Bronchial epithelial cell (primary cell): ENCODE results near the gene CLCNKB. TPM values are rescaled to one million over a fixed set of nuclear protein-coding genes. Genes with fewer than 3 reads are reported as not detected.
"Not testable (repeated sequence)": the region's sequence is repeated elsewhere in the genome, so short reads cannot be mapped to it uniquely, and the experiment has no call there.

Source experiments
- DNase-seq: peaks from one replicate; pipeline ENCODE4 v3.0.0-alpha.2; 2010; ENCODE audit warnings: low read depth
- FAIRE-seq: peaks from 2 replicates; lab custom pipeline; 2011; peaks lifted over from hg19 to GRCh38; lab: Jason Lieb, UNC
- H3K27me3 ChIP-seq: 2 replicates; pipeline ENCODE4 v1.5.1; 2011; ENCODE audit warnings: low read length; ENCODE audit not compliant: control insufficient read depth, insufficient read depth
- H3K36me3 ChIP-seq: 2 replicates; pipeline ENCODE4 v1.5.1; 2011; ENCODE audit warnings: low read length; ENCODE audit not compliant: control insufficient read depth, insufficient read depth
- H3K4me3 ChIP-seq: 2 replicates; pipeline ENCODE4 v1.5.1; 2011; ENCODE audit warnings: mild to moderate bottlenecking, low read depth, low read length, control low read depth
- total RNA-seq: library from RNA; depleted of rRNA; stranded (reverse); fragments of >200 nt; gene quantifications from 2 replicates; pipeline ENCODE4 v1.2.1, GENCODE V29; 2014
- TF ChIP-seq, protein P1 (sequence below): IDR thresholded peaks from 2 replicates; pipeline ENCODE4 v1.5.1; 2011; ENCODE audit warnings: mild to moderate bottlenecking, moderate library complexity, low read length, control low read depth, inconsistent platforms; ENCODE audit not compliant: insufficient read depth, severe bottlenecking

The CLCNKB gene
- total RNA-seq, 1 donor from 2014 or later = under 0.01 TPM

DNA sequence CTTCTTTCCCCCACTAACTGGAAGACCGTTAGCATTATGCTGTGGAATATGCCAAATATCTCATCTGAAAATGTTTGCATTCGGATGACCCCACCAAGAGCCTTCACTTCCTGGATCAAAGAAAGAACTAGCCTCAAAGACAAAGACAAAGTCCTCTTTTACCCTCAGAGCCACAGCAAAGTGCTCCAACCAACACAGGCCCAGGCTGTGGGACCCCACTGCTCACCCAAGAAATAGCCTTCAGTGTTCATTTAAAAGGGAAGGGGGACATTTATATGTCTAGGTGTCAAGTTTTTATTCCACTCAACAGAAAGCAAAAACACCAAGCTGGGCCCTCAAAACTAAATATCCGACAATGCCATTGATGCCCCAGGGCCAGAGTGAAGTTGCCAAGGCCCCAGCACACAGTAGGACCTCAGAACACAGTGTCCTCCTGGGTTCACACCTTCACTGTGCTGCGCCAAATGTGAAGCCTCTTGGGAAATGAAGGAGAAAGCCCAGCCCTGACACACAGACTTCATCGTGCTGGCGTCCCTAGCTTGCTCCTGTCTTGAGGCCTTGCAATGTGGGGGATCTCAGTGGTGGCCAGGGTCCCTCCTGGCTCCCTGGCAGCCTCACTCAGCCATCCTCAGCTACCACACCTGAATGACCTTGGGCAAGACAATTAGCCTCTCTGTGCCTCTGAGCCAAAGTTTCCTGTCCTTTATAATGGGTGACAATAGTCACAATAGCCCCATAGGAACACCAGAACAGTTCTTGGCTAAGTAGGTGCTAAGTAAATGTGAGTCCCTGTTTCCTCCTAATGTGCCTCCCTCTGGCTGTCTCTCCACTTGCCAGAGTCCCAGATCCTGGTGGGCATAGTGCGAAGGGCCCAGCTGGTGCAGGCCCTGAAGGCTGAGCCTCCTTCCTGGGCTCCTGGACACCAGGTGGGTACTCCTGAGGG, 11.3 kb downstream of the CLCNKB start:
- FAIRE-seq (no peak), DNase-seq (no peak)
- no peaks in the 10 kb centered on the region for H3K36me3 ChIP-seq
- H3K4me3 ChIP-seq = no peak overlapping the region
- H3K27me3 ChIP-seq = peaks cover 2% of the 10 kb centered on the region
- TF ChIP-seq, protein P1, sequence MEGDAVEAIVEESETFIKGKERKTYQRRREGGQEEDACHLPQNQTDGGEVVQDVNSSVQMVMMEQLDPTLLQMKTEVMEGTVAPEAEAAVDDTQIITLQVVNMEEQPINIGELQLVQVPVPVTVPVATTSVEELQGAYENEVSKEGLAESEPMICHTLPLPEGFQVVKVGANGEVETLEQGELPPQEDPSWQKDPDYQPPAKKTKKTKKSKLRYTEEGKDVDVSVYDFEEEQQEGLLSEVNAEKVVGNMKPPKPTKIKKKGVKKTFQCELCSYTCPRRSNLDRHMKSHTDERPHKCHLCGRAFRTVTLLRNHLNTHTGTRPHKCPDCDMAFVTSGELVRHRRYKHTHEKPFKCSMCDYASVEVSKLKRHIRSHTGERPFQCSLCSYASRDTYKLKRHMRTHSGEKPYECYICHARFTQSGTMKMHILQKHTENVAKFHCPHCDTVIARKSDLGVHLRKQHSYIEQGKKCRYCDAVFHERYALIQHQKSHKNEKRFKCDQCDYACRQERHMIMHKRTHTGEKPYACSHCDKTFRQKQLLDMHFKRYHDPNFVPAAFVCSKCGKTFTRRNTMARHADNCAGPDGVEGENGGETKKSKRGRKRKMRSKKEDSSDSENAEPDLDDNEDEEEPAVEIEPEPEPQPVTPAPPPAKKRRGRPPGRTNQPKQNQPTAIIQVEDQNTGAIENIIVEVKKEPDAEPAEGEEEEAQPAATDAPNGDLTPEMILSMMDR = no peak

DNA sequence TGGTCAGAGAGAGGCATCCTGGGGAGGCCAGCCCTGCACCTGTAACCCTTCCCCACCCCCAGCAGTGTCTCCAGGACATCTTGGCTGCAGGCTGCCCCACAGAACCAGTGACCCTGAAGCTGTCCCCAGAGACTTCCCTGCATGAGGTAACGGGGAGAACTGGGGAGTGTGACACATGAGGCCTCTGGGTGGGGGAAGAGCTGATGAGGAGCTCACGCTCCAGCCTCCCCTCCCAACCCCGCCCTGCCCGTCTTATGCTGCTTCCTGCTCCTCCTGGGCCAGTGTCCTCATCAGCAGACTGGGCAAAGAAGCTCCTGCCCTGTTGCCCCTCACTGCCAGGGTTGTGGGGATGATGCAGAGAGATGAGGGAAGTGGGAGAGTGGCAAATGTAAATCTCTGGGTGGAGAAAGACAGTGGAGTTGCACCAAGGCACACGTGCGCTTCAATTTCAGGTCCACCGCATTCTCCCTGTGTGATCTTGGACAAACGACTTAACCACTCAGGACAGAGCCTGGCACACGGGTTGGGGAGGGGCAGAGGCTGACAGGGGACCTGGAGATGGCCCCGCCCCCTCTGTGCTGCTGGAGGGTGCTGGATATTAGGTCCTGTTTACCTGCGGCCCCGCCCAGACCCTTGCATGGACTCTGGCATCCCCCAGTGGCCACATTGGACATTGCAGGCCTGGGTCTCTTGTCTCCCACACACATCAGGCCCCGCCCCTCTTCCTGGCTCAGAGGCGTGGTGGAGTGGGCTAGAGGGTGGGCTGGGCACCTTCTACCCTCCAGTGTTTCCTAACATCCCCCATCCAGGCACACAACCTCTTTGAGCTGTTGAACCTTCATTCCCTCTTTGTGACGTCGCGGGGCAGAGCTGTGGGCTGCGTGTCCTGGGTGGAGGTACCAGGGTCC, 12.3 kb downstream of the CLCNKB start:
- TF ChIP-seq, protein P1 = peak; percentile 98
- Histone ChIP-seq H3K4me3 (no peak overlapping the region), H3K36me3 (no peaks in the 10 kb centered on the region), H3K27me3 (peaks cover 2% of the 10 kb centered on the region)
- no peak for FAIRE-seq
- peak; percentile 83 for DNase-seq

DNA sequence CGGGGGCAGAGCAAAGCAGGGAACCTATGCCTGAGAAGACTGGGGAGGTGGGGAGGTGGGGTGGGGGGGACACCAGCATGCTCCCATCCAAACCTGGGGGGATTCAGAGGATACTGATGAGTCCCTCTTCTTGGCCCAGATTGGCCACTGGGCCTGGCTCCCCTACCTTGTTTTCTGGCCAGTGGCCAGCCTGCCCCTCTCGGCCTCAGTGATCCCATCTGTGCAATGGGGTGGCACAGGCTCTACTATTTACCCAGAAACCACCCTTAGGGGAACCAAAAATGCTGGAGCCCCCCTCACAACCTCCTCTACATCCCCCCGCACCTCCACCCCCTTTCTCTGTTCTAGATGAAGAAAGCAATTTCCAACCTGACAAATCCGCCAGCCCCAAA, 12.9 kb downstream of the CLCNKB start:
- not testable (repeated sequence) for H3K27me3 ChIP-seq, DNase-seq, H3K4me3 ChIP-seq, H3K36me3 ChIP-seq, FAIRE-seq

DNA sequence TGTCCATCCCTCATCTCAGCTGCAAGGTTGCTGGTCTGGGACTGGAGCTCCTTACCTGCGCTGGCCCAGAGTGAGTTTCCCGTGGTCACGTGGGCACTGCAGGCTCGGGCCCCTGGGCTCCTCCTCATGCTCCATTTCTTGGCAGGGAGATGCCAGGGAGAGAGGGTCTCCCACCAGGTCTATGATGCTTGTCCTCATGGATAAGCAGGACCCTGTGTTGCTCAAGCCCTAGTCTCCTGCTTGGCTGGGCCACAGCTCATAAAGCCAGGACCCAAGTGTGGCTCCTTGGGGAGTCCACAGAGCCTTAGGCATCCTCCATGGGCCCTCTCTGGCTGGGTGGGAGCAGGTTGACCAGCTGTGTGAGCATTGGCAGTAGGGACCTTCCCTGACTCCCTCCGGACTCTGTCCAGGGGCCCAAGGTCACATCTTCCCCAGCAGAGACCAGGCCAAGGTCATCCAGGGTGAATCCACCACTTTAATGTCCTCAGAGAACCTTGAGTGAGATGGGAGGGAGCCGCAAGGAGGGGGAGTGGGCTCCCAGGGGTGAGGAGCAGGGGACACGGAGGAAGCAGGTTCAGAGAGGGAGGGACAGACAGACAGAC, 13.8 kb downstream of the CLCNKB start:
- FAIRE-seq = peak; percentile 58

DNA sequence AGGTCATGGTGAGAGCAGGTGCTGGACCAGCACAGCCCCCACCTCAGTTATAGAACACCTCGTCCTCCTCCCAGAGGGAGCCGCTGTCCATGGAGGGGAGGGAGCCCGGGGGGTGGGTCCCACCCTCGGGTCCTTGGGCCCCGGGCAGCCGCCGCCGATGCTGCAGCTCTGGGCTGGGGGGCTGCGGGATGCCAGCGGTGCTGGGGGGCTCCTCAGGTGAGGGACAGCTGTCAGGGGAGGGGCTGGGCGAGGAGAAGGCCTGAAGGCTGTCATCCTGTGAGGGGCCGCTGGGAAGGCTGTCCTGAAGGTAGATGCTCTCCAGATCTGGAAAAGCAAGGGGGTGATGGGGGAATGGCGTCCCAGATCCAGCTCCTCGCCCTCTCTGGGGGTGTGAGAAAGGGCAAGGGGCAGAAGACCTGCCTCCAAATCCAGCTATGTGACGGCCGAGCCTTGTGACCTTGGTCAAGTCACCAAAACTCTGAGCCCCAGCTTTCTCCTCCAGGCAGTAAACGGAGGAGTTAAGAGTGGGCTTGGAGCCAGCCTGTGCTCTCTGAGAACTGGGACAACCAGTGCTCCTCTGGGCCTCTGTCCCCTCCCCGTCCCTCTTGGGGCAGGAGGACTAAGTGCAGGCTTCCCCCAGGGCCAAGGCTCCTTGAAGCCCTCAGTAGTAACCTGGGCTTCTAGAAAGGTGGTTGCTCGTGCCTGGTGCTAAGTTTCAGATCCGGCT, 15.0 kb downstream of the CLCNKB start:
- FAIRE-seq, H3K36me3 ChIP-seq, H3K4me3 ChIP-seq, H3K27me3 ChIP-seq, DNase-seq: not testable (repeated sequence)

More for the DNA sequence above, 13.8 kb downstream of the CLCNKB start:
- H3K27me3 ChIP-seq, H3K36me3 ChIP-seq, DNase-seq, H3K4me3 ChIP-seq: not testable (repeated sequence)

DNA sequence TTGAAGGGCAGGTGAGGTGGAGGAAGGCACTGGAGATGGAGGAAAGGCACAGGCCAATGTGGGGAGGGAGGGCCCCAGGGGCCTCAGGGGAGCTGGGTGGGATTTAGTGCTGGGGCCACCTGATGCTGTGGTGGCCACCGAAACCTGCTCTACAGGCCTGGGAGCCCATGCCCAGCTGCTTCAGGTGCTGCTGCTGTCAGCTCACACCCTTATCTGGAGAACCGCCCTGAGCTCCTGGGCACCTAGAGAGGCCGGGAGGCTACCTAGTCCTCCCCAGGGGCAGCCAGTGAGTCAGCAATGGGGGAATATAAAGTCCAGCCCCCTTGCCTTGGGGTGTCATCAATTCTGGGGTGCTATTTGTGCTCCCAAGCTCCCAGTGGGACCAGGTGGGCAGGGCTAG, 17.7 kb downstream of the CLCNKB start:
- TF ChIP-seq, protein P1 = no peak
- no peak overlapping the region for H3K4me3 ChIP-seq
- FAIRE-seq = no peak
- DNase-seq = no peak
- H3K36me3 ChIP-seq = no peaks in the 10 kb centered on the region
- H3K27me3 ChIP-seq = peaks cover 2% of the 10 kb centered on the region

DNA sequence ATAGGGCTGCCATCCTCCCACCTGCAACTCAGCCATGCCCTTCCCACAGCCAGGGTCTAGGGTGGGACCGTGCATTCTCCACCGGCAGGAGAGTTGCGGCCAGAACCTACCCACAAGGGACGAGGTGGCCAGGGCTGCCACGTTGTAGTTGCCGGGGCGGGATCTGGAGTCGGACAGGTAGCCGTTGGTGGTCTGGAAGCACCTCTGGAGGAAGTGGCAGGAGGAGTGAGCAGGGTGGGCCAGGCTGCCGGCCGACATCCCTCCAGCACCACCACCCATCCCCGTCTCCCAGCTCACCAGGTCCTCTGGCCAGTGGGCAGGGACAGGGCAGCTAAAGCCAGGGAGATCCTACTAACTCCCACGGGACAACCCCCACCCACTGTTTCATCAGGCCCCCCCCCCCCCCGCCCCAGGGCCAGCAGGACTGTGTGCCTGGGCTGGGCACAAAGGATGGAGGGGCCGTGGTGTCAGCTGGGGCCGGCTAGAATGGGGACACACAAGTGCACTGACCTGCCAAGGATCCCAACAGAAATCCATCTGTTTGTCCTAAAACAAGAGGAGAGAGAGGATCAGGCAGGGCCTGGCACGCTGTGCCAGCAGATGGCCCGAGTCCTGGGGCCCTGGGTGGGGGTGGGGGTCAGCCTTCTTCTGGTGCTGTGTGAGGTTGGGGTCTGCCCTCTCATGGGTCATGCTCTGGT, 18.6 kb downstream of the CLCNKB start:
- not testable (repeated sequence) for H3K27me3 ChIP-seq, DNase-seq, H3K36me3 ChIP-seq, H3K4me3 ChIP-seq
- FAIRE-seq = peak; percentile 40

DNA sequence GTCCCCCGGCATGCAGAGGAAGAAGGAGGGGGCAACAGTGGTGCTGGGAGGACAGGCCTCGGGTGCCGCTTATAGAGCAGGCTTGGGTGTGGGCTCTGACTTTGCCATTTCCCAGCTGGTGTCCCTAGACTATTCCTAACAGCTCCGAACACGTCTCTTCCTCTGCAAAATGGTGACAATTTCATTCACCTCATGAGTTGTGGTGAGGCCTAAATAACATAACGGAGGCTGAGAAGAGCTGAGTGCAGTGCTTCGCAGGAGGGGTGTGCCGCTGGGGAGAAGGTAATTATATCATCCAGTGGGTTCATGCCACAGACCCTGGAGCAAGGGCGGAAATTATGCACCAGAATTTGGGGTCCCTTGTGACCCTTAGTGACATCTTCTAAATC, 19.1 kb downstream of the CLCNKB start:
- DNase-seq, H3K36me3 ChIP-seq, H3K27me3 ChIP-seq, H3K4me3 ChIP-seq: not testable (repeated sequence)
- peak; percentile 89 for FAIRE-seq
